GM19240 (cell line): ENCODE results near the gene HTRA1.

Experiments
- DNase-seq: peaks from one replicate; pipeline ENCODE4 v3.0.0; 2011; ENCODE audit warnings: low spot score; ENCODE audit not compliant: insufficient read length

The HTRA1 gene

GRCh38 chr10:122454603-122455080 lies 6.7 kb upstream of the HTRA1 start, which contains the start of gene ARMS2:
Gene ARMS2 (plus strand): TSS chr10:122454653. CDS start chr10:122454728, 75 bp downstream.
- no peak for DNase-seq

- DNase-seq: no peak
Observed at GRCh38 chr10:122455376-122456079, 5.8 kb upstream of the HTRA1 start.

- DNase-seq: no peak
Observed at GRCh38 chr10:122457934-122458333, 3.4 kb upstream of the HTRA1 start.

- DNase-seq: no peak
Observed at GRCh38 chr10:122458693-122459092, 2.7 kb upstream of the HTRA1 start.

- no peak for DNase-seq
Observed at GRCh38 chr10:122459561-122460273, 1.6 kb upstream of the HTRA1 start.

GRCh38 chr10:122460891-122461293 lies 461 bp upstream of the HTRA1 start:
- no peak for DNase-seq

- DNase-seq: no peak
Observed at GRCh38 chr10:122461729-122462532, 578 bp downstream of the HTRA1 start.

- no peak for DNase-seq
Observed at GRCh38 chr10:122462533-122463465, 1.4 kb downstream of the HTRA1 start.

GRCh38 chr10:122463466-122464249 lies 2.3 kb downstream of the HTRA1 start:
- DNase-seq: no peak

GRCh38 chr10:122464250-122464510 lies 2.8 kb downstream of the HTRA1 start:
- DNase-seq: no peak

GRCh38 chr10:122464586-122464985 lies 3.2 kb downstream of the HTRA1 start:
- no peak for DNase-seq

- DNase-seq: no peak
Observed at GRCh38 chr10:122465401-122466040, 4.2 kb downstream of the HTRA1 start.

GRCh38 chr10:122466951-122467381 lies 5.6 kb downstream of the HTRA1 start:
- no peak for DNase-seq

GRCh38 chr10:122467701-122468100 lies 6.3 kb downstream of the HTRA1 start:
- DNase-seq: no peak

- no peak for DNase-seq
Observed at GRCh38 chr10:122468307-122468925, 7.1 kb downstream of the HTRA1 start.

- no peak for DNase-seq
Observed at GRCh38 chr10:122468926-122469781, 7.8 kb downstream of the HTRA1 start.

- DNase-seq: no peak
Observed at GRCh38 chr10:122469848-122470247, 8.5 kb downstream of the HTRA1 start.

GRCh38 chr10:122471531-122472177 lies 10.3 kb downstream of the HTRA1 start:
- DNase-seq: no peak
